ENCODE data around the gene GPR89B. TPM values are rescaled to one million over a fixed set of nuclear protein-coding genes. Genes with fewer than 3 reads are reported as not detected.

Gene GPR89B
- total and polyA plus RNA-seq, 2 of the 8 experiments (the other 6 are each of a cell fraction or from before 2014, with no cell fraction given), result 19.5 to 32.5 TPM

- Histone ChIP-seq H3K4me1 (replicated peaks in 1 of 4; ENCODE audit: control insufficient read depth in 3 of 4, insufficient read depth in 4 of 4, low read length in 3 of 4) (no peaks in the 10 kb centered on the region; a peak in 1 of 7 replicates), H2BK120ac (replicated peaks; ENCODE audit: low read depth, low read length) (no peak overlapping the region), H2BK12ac (ENCODE audit: low read depth, low read length) (no peak overlapping the region), H2BK5ac (ENCODE audit: low read depth, low read length) (no peak overlapping the region), H4K8ac (ENCODE audit: extremely low read depth, insufficient read depth, low read length) (no peak overlapping the region), H2BK20ac (ENCODE audit: low read length) (no peak overlapping the region), H3K79me1 (ENCODE audit: low read depth, low read length) (no peaks in the 10 kb centered on the region), H3K23me2 (ENCODE audit: low read depth, low read length) (no peaks in the 10 kb centered on the region), H3K4ac (replicated peaks; ENCODE audit: insufficient read length, low read depth, low read length) (no peak overlapping the region), H4K91ac (replicated peaks; ENCODE audit: insufficient read length, low read length) (no peak overlapping the region), H3K27ac (ENCODE audit: low read depth, low read length) (no peak overlapping the region), H3K79me2 (ENCODE audit: control insufficient read depth in 1 of 2, insufficient read depth in 2 of 2, low read length in 2 of 2) (no peaks in the 10 kb centered on the region), H2BK15ac (ENCODE audit: low read length) (no peak overlapping the region), H2AK5ac (ENCODE audit: low read depth, low read length) (no peak overlapping the region), H3K23ac (ENCODE audit: insufficient read length) (no peak overlapping the region), H3K4me3 (ENCODE audit: extremely low read depth in 1 of 4, insufficient read depth in 2 of 4, low read depth in 3 of 4, low read length in 4 of 4) (no peak overlapping the region), H4K20me1 (replicated peaks in 1 of 2; ENCODE audit: control insufficient read depth in 1 of 2, insufficient read depth in 2 of 2, low read length in 2 of 2) (no peaks in the 10 kb centered on the region), H2AFZ (ENCODE audit: low read length) (no peak overlapping the region), H4K5ac (ENCODE audit: insufficient read length, low read depth, low read length) (no peak overlapping the region), H3K9me3 (ENCODE audit: insufficient read depth in 2 of 2, low read depth in 1 of 2, low read length in 1 of 2) (no peaks in the 10 kb centered on the region), H3K18ac (ENCODE audit: extremely low read depth, low read length) (no peak overlapping the region), H3K27me3 (replicated peaks in 1 of 4; ENCODE audit: control insufficient read depth in 3 of 4, extremely low read depth in 1 of 4, insufficient read depth in 3 of 4, low read length in 3 of 4) (no peaks in the 10 kb centered on the region), H3K4me2 (ENCODE audit: insufficient read depth in 1 of 2, low read depth in 2 of 2, low read length in 2 of 2) (no peak overlapping the region), H3K14ac (ENCODE audit: insufficient read length) (no peak overlapping the region), H3K56ac (replicated peaks; ENCODE audit: insufficient read length, low read depth, low read length) (no peak overlapping the region), H3K9ac (replicated peaks in 1 of 4; ENCODE audit: extremely low read depth in 1 of 4, low read depth in 3 of 4, low read length in 3 of 4) (no peak overlapping the region), H3K36me3 (ENCODE audit: control insufficient read depth in 2 of 4, insufficient read depth in 4 of 4, low read length in 3 of 4) (no peaks in the 10 kb centered on the region)
- POLR2A ChIA-PET (ENCODE audit: partially characterized antibody), result no interaction called here
- CTCF ChIA-PET (ENCODE audit: partially characterized antibody), result interaction anchor here (0.9 to 1.5 kb wide), 2 partner anchors 27 to 196 kb away, joined by 3 to 6 read pairs; no protein-coding TSS in a partner anchor
- 95% methylated on average over 6 of the region's 6 CpGs; no CpG with 5 or more reads in 1 of the 2 experiments for WGBS, 2 experiments (ENCODE audit: extremely low coverage in 1 of 2, insufficient coverage in 1 of 2, insufficient read length in 1 of 2, insufficient replicate concordance in 2 of 2, low coverage in 1 of 2, low lambda C conversion rate in 2 of 2, missing lambda C conversion rate in 1 of 2)
- TF ChIP-seq USF2 (IDR thresholded peaks at IDR 0.05; ENCODE audit: low read length) (no peak), SIN3A (conservative IDR thresholded peaks at IDR 0.05 in 1 of 2, IDR thresholded peaks at IDR 0.05 in 1 of 2; ENCODE audit: low read depth in 1 of 2, low read length in 2 of 2) (no peak), FOSL1 (IDR thresholded peaks at IDR 0.05; ENCODE audit: insufficient read depth, low read depth, low read length) (no peak), POLR2A (IDR thresholded peaks at IDR 0.05; ENCODE audit: control extremely low read depth in 1 of 2, low read depth in 2 of 2, low read length in 2 of 2) (no peak), CTBP2 (IDR thresholded peaks at IDR 0.05; ENCODE audit: borderline replicate concordance, insufficient read depth, insufficient read length, low read length) (no peak), EGR1 (IDR thresholded peaks at IDR 0.05; ENCODE audit: borderline replicate concordance, low read depth, low read length) (no peak)
- FAIRE-seq (no peak), DNase-seq (ENCODE audit: low read depth in 1 of 2, low spot score in 2 of 2) (no peak)
Observed at GRCh38 chr1:147919896-147920295, 8.3 kb upstream of the GPR89B start.
